Ovary (tissue), 9 donors: Measurements from ENCODE around the gene SENP7. TPM values are rescaled to one million over a fixed set of nuclear protein-coding genes. Genes with fewer than 3 reads are reported as not detected.

ENCODE experiments used
- DNase-seq, 5 donors: peaks; one replicate each; pipeline ENCODE4 v3.0.0-alpha.2; 2019 to 2020
- H3K27ac ChIP-seq, 2 donors: fragments of 200-600 bp; one replicate each; pipeline versions ENCODE4 v1.5.1 to v1.8.0; 2019 to 2022
- H3K27me3 ChIP-seq: fragments of 200-600 bp; one replicate; pipeline ENCODE4 v1.8.0; 2022
- H3K36me3 ChIP-seq: fragments of 200-600 bp; sonication (generic); one replicate; pipeline ENCODE4 v1.5.1; 2019
- H3K4me1 ChIP-seq: one replicate; pipeline ENCODE4 v1.8.1; 2013; ENCODE audit warnings: mild to moderate bottlenecking, moderate library complexity; ENCODE audit not compliant: insufficient read depth
- H3K4me3 ChIP-seq: fragments of 200-600 bp; sonication (generic); one replicate; pipeline ENCODE4 v1.5.1; 2017
- H3K9me3 ChIP-seq, 2 donors: fragments of 200-600 bp in 1 of 2; sonication (generic) in 1 of 2; one replicate each; pipeline versions ENCODE4 v1.5.1 to v1.8.1; 2013 to 2019; ENCODE audit warnings: mild to moderate bottlenecking in 1 of 2, moderate library complexity in 1 of 2
- EP300 ChIP-seq: sonication (generic); formaldehyde crosslinking; IDR thresholded peaks from one replicate; pipeline ENCODE4 v1.6.1; 2017; ENCODE audit warnings: antibody characterized with exemption
- POLR2A ChIP-seq: fragments of 450-650 bp; IDR thresholded peaks from one replicate; pipeline ENCODE4 v1.6.1; 2017; ENCODE audit warnings: antibody characterized with exemption, mild to moderate bottlenecking, moderate library complexity
- WGBS, 3 donors: extraction: QIAGEN DNeasy Blood & Tissue Kit in 1 of 3; methylation state at CpG; one replicate each; pipeline versions ENCODE4 v1.1.5 to v1.1.7; 2013 to 2017; 5-methylcytosine and 5-hydroxymethylcytosine counted together
- intact Hi-C, 4 donors: fragments of 100-400 bp; cut with DNase I; formaldehyde crosslinking; loops; one replicate each; pipeline versions ENCODE4 v1.11.0 to v1.15.1; 2022 to 2023
- polyA plus RNA-seq, 2 donors: library from polyadenylated mRNA; stranded (reverse); fragments of 200-250 nt in 1 of 2; fragments of 350-450 nt in 1 of 2; fragmentation: Illumina TruSeq in 1 of 2; extraction: RNeasy Lipid Tissue Mini Kit (QIAGEN cat#74804) in 1 of 2; gene quantifications; one replicate each; pipeline ENCODE4 v1.2.3, GENCODE V29; 2013 to 2014
- total RNA-seq, 7 donors: library from RNA; depleted of rRNA in 2 of 7; stranded (reverse); fragments of >200 nt in 2 of 7; fragmentation: NEBNext Ultra II Directional in 3 of 7; extraction: Animal tissue kit (Norgen Biotek cat#: 25700) in 3 of 7; gene quantifications; one replicate each; pipeline versions ENCODE4 v1.1.0 to v1.2.4, GENCODE V29; 2016 to 2023
- TF ChIP-seq, protein P1 (sequence below), 3 donors: fragments of 450-650 bp in 2 of 3; fragments of 200-600 bp in 1 of 3; IDR thresholded peaks; one replicate each; pipeline versions ENCODE4 v1.5.1 to v1.8.0; 2016 to 2022; ENCODE audit warnings: antibody characterized with exemption in 3 of 3, mild to moderate bottlenecking in 1 of 3
- donor health status: DM: no; HTN: no; CAD: no; lungs with moderate emphysema.
- donor health status: DM: no; HTN: no; CAD: no.
- donor health status: Bipolar disorder and iron deficiency.
- donor health status: DM: yes; HTN: yes; CAD: no.
- donor health status: DM: no; HTN: no; CAD: no.
- donor health status: DM: yes; HTN: yes; CAD: no.

Gene SENP7
- total and polyA plus RNA-seq, 9 donors = 16.9 to 33.4 (median 26.8) TPM

DNA sequence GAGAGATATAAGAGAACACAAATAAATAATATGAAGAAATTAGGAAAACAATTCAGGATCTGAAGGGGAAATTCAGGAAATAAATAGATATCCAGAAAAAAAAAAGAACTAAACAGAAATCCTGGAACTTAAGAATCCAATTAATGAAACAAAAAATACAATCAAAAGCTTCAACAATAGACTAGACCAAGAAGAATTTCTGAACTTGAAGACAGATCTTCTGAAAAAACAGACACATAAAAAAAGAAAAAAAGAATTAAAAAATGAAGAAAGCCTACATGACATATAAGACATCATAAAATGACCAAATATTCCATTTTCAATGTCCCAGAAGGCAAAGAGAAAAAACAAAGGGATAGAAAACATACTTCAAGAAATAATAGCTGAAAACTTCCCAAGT is 124.3 kb downstream of the SENP7 start:
- Histone ChIP-seq H3K4me3 (no peak overlapping the region), H3K27ac (no peak overlapping the region), H3K27me3 (no peaks in the 10 kb centered on the region), H3K9me3 (peaks cover 0 to 3% of the 10 kb centered on the region in 2 donors), H3K36me3 (no peaks in the 10 kb centered on the region), H3K4me1 (peaks cover 6% of the 10 kb centered on the region)
- intact Hi-C loops = loop anchor here in 1 of 4 donors (5.0 to 10.0 kb wide), 2 partner anchors 184 to 1576 kb away; no protein-coding TSS in a partner anchor
- TF ChIP-seq EP300 = no peak
- TF ChIP-seq, protein P1, sequence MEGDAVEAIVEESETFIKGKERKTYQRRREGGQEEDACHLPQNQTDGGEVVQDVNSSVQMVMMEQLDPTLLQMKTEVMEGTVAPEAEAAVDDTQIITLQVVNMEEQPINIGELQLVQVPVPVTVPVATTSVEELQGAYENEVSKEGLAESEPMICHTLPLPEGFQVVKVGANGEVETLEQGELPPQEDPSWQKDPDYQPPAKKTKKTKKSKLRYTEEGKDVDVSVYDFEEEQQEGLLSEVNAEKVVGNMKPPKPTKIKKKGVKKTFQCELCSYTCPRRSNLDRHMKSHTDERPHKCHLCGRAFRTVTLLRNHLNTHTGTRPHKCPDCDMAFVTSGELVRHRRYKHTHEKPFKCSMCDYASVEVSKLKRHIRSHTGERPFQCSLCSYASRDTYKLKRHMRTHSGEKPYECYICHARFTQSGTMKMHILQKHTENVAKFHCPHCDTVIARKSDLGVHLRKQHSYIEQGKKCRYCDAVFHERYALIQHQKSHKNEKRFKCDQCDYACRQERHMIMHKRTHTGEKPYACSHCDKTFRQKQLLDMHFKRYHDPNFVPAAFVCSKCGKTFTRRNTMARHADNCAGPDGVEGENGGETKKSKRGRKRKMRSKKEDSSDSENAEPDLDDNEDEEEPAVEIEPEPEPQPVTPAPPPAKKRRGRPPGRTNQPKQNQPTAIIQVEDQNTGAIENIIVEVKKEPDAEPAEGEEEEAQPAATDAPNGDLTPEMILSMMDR (IDR thresholded peaks at IDR 0.05) = no peak
- TF ChIP-seq POLR2A = no peak
- no peak for DNase-seq

DNA sequence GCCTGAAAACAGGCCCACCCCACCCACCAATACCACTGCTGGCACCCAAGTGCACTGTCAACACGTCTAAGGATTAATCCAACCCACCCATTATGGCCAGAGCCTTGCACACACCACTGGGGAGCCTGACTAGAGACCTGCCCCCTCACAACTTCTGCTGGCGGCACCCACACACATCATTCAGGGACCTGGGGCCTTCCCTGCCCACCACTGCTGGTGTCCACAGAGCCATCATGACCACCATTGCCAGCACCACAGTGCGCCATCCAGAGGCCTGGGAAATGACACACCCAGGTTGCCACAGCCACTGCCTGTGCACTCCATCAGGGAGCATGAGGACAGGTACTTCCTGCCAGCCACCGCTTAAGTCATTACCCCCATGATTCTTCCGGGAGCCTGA is 125.7 kb downstream of the SENP7 start:
- Histone ChIP-seq H3K27me3 (no peaks in the 10 kb centered on the region), H3K36me3 (no peaks in the 10 kb centered on the region), H3K9me3 (peaks cover 0 to 3% of the 10 kb centered on the region in 2 donors), H3K4me3 (no peak overlapping the region), H3K4me1 (peaks cover 6% of the 10 kb centered on the region), H3K27ac (no peak overlapping the region)
- DNase-seq = no peak
- intact Hi-C loops = loop anchor here in 1 of 4 donors (5.0 to 10.0 kb wide), 2 partner anchors 183 to 1575 kb away; no protein-coding TSS in a partner anchor
- TF ChIP-seq, protein P1 (IDR thresholded peaks at IDR 0.05) = no peak
- TF ChIP-seq EP300 (no peak), POLR2A (no peak)
- WGBS, 3 donors = 91 to 98% (median 97%) methylated on average over 5 of the region's 5 CpGs

DNA sequence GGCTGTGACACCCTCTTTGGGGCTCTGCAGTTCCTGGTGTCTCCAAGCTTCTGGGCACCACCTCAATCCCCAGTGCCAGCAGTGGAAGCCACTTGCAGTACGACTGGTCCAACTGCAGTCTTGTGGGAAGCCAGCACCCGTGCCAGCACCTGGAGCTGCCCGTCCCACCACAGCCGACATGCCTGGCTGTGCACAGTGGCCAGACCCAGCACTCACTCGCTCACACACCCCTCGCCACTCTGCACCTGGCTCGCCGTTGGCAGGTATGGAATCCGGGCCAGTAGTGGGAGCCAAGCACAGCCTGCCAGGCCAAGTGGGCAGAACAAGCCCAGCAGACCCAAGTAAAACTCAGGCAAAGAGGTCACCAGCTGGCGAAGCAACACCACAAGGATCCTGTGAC is 128.6 kb downstream of the SENP7 start:
- Histone ChIP-seq H3K9me3 (peaks cover 0 to 3% of the 10 kb centered on the region in 2 donors), H3K27ac (no peak overlapping the region), H3K4me1 (peaks cover 6% of the 10 kb centered on the region), H3K27me3 (no peaks in the 10 kb centered on the region), H3K4me3 (no peak overlapping the region), H3K36me3 (no peaks in the 10 kb centered on the region)
- 97 to 98% (median 97%) methylated on average over 10 of the region's 10 CpGs for WGBS, 3 donors
- no peak for TF ChIP-seq EP300
- TF ChIP-seq POLR2A = no peak
- TF ChIP-seq, protein P1 (IDR thresholded peaks at IDR 0.05) = no peak
- no peak for DNase-seq
- intact Hi-C loops = loop anchor here in 1 of 4 donors (10.0 kb wide), 1 partner anchor 180 kb away; no protein-coding TSS in a partner anchor

DNA sequence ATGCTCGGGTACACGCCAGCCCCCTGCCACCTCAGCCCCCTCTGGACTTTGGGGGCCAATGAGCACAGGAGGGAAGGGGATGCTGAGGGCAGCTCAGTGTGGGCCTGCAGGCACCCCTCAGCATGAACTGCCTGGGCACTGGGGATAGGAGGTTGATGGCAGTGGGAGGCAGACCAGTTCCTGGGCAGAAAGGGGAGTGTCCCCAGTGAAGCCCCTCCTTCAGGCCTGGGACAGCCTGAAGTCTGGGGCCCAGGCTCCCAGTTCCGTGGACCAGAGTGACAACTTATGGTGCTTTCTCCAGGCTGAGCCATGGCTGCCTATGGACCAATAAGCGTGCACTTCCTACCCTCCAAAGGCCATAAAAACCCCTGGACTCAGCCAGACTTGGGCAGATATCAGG is 129.4 kb downstream of the SENP7 start:
- H3K4me3 ChIP-seq = no peak overlapping the region
- intact Hi-C loops = loop anchor here in 1 of 4 donors (10.0 kb wide), 1 partner anchor 179 kb away; no protein-coding TSS in a partner anchor
- H3K4me1 ChIP-seq = peaks cover 6% of the 10 kb centered on the region
- no peak for DNase-seq
- H3K27me3 ChIP-seq = no peaks in the 10 kb centered on the region
- TF ChIP-seq POLR2A (no peak), EP300 (no peak)
- TF ChIP-seq, protein P1 (IDR thresholded peaks at IDR 0.05) = no peak
- no peaks in the 10 kb centered on the region for H3K36me3 ChIP-seq
- WGBS, 3 donors = 91 to 100% (median 98%) methylated on average over 4 of the region's 4 CpGs
- peaks cover 0 to 3% of the 10 kb centered on the region in 2 donors for H3K9me3 ChIP-seq
- no peak overlapping the region for H3K27ac ChIP-seq
